GM12878 (cell line): Measurements from ENCODE around the gene REG1A.

Experiments
- BHLHE40 ChIP-seq, 2 experiments: fragments of 450-650 bp in 1 of 2; IDR thresholded peaks; 2 replicates each; pipeline ENCODE4 v1.6.1; 2011 to 2017; ENCODE audit warnings: low read depth in 2 of 2, borderline replicate concordance in 1 of 2, improper control_type of control experiment in 1 of 2, low read length in 1 of 2, mild to moderate bottlenecking in 1 of 2
- EZH2 ChIP-seq: IDR thresholded peaks from 2 replicates; pipeline ENCODE4 v1.6.1; 2012; ENCODE audit warnings: low read depth, mild to moderate bottlenecking, control low read depth, inconsistent platforms, low read length, borderline replicate concordance; ENCODE audit not compliant: control insufficient read depth
- MAX ChIP-seq: IDR thresholded peaks from 2 replicates; pipeline ENCODE4 v1.6.1; 2012; ENCODE audit warnings: low read depth, low read length, improper control_type of control experiment
- RB1 ChIP-seq: fragments of 450-650 bp; formaldehyde crosslinking; IDR thresholded peaks from 2 replicates; pipeline ENCODE4 v1.6.1; 2017; ENCODE audit warnings: mild to moderate bottlenecking, borderline replicate concordance
- SP1 ChIP-seq: IDR thresholded peaks from one replicate; pipeline ENCODE4 v1.6.1; 2011; ENCODE audit warnings: low read depth, low read length
- SUZ12 ChIP-seq: fragments of 200-600 bp; sonication (generic); IDR thresholded peaks from one replicate; pipeline ENCODE4 v1.6.1; 2018; ENCODE audit warnings: antibody characterized with exemption, mild to moderate bottlenecking; ENCODE audit not compliant: unreplicated experiment
- TAF1 ChIP-seq: IDR thresholded peaks from 2 replicates; pipeline ENCODE4 v1.6.1; 2011; ENCODE audit warnings: mild to moderate bottlenecking, low read depth, low read length, borderline replicate concordance
- ZNF384 ChIP-seq: IDR thresholded peaks from 2 replicates; pipeline ENCODE4 v1.6.1; 2012; ENCODE audit warnings: low read depth, mild to moderate bottlenecking, low read length, improper control_type of control experiment, borderline replicate concordance
- TF ChIP-seq, protein P1 (sequence below), 3 experiments: IDR thresholded peaks in 2 of 3; conservative IDR thresholded peaks in 1 of 3; 2 replicates each; pipeline ENCODE4 v1.5.1; 2011; ENCODE audit warnings: low read depth in 3 of 3, low read length in 3 of 3, mild to moderate bottlenecking in 3 of 3, control low read depth in 2 of 3, moderate library complexity in 2 of 3, inconsistent platforms in 1 of 3, mixed read lengths in 1 of 3; ENCODE audit not compliant: control insufficient read depth in 2 of 3, insufficient read depth in 1 of 3; ENCODE audit errors: extremely low read depth in 1 of 3

GRCh38 chr2:79159030-79159429 is 38.7 kb downstream of the REG1A start:
- no peak for TF ChIP-seq BHLHE40 (IDR thresholded peaks at IDR 0.05; ENCODE audit: borderline replicate concordance in 1 of 2, low read depth in 2 of 2, low read length in 1 of 2)
- no peak for TF ChIP-seq RB1
- TF ChIP-seq ZNF384: no peak
- TF ChIP-seq EZH2: no peak
- no peak for TF ChIP-seq SP1
- TF ChIP-seq MAX: no peak
- no peak for TF ChIP-seq TAF1
- TF ChIP-seq, protein P1, sequence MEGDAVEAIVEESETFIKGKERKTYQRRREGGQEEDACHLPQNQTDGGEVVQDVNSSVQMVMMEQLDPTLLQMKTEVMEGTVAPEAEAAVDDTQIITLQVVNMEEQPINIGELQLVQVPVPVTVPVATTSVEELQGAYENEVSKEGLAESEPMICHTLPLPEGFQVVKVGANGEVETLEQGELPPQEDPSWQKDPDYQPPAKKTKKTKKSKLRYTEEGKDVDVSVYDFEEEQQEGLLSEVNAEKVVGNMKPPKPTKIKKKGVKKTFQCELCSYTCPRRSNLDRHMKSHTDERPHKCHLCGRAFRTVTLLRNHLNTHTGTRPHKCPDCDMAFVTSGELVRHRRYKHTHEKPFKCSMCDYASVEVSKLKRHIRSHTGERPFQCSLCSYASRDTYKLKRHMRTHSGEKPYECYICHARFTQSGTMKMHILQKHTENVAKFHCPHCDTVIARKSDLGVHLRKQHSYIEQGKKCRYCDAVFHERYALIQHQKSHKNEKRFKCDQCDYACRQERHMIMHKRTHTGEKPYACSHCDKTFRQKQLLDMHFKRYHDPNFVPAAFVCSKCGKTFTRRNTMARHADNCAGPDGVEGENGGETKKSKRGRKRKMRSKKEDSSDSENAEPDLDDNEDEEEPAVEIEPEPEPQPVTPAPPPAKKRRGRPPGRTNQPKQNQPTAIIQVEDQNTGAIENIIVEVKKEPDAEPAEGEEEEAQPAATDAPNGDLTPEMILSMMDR (IDR thresholded peaks at IDR 0.05 in 2 of 3, conservative IDR thresholded peaks at IDR 0.05 in 1 of 3; ENCODE audit: control insufficient read depth in 2 of 3, extremely low read depth in 1 of 3, insufficient read depth in 1 of 3, low read depth in 3 of 3, low read length in 3 of 3): no peak
- no peak for TF ChIP-seq SUZ12
